ENCODE measurements around the gene ZNF609.
A peak's percentile ranks its signal among the peaks of the same experiment; 100 is the strongest.

Gene ZNF609

DNA sequence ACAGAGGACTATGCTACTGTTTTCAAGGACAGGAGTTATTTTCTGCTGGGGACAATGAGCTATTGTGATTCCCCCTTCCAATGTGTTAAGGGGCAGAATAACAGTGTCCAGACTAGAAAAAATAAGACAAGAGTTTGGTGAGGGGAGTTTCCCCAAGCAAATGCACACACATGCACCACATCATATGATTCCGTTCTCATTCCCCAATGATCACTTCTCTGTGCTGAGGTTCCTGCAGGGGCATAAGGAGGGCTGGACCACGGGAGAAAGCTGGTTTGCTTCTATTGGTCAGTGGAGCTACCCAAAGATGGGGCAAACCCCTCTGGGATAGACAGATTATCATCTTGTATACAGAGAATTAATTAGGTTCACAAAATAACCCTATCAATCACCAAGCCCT, 234.4 kb downstream of the ZNF609 start:
- H3K4me3 ChIP-seq (replicated peaks in 1 of 2; ENCODE audit: low read depth in 2 of 2, low read length in 2 of 2) = no peak overlapping the region
- TF ChIP-seq, protein P1, sequence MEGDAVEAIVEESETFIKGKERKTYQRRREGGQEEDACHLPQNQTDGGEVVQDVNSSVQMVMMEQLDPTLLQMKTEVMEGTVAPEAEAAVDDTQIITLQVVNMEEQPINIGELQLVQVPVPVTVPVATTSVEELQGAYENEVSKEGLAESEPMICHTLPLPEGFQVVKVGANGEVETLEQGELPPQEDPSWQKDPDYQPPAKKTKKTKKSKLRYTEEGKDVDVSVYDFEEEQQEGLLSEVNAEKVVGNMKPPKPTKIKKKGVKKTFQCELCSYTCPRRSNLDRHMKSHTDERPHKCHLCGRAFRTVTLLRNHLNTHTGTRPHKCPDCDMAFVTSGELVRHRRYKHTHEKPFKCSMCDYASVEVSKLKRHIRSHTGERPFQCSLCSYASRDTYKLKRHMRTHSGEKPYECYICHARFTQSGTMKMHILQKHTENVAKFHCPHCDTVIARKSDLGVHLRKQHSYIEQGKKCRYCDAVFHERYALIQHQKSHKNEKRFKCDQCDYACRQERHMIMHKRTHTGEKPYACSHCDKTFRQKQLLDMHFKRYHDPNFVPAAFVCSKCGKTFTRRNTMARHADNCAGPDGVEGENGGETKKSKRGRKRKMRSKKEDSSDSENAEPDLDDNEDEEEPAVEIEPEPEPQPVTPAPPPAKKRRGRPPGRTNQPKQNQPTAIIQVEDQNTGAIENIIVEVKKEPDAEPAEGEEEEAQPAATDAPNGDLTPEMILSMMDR (IDR thresholded peaks at IDR 0.05; ENCODE audit: low read depth, low read length) = no peak
- DNase-seq (ENCODE audit: low read depth in 2 of 2) = no peak

DNA sequence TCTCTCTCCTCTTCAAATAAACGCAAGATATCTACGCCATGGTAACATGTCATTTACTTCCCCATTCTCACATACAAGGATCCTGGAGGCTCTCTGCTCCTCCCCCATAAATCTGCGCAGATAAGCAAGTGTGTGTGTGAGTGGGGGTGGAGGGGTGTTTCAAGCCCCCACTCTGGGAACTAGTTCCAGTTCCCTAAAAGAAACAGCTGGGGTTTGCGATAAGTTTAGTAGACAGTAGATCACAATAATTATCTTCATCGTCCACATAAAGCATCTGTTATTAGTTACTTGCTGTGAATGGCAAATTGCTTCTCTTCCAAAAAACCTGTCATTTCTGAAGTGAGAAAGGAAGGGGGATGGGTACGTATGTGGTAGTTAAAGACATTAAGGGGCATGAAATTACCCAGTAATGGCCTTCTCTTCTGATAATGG, 235.2 kb downstream of the ZNF609 start:
- no peak overlapping the region for H3K4me3 ChIP-seq (replicated peaks in 1 of 2; ENCODE audit: low read depth in 2 of 2, low read length in 2 of 2)
- TF ChIP-seq, protein P1 (IDR thresholded peaks at IDR 0.05; ENCODE audit: low read depth, low read length) = no peak
- no peak for DNase-seq (ENCODE audit: low read depth in 2 of 2)

DNA sequence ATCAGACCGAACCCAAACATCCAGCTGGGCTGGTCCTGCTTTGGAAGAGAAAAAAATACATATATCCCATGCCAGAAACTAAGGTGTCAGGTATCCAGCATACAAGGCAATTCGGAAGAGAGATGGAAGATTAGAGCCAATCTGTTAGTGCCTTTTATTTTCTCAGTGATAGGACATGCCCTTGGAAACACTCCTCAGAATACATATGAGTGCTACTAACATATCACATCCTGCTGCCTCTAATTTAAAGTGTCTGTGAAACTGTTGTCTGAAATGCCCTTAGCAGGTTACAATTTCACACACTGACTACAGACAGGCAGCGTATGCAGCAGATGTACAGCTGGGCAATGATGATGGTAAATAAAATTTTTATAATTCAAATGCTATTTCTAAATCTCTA, 236.1 kb downstream of the ZNF609 start:
- no peak overlapping the region for H3K4me3 ChIP-seq (replicated peaks in 1 of 2; ENCODE audit: low read depth in 2 of 2, low read length in 2 of 2)
- TF ChIP-seq, protein P1 (IDR thresholded peaks at IDR 0.05; ENCODE audit: low read depth, low read length) = no peak

DNA sequence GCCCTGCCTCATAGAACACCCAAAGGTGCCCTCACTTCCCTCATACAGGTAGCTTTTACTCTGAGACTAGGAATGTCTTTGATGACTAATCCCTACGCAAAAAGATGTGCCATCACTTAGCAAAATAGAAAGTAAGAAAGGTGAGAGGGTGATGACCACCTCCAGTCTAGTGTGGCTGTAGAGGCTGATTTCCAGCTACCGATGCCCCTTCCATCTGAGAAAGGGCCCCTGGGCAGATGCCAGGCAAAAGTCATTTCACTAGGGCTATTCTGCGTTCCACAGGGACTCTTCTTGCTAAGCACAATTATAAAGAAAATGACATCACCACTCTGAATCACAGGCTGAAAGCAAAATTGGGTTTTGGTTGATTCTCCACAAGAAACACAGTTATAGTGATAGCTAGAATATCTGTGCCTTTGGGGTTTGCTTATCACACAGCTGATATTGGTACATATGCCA, 237.6 kb downstream of the ZNF609 start:
- H3K4me3 ChIP-seq (replicated peaks in 1 of 2; ENCODE audit: low read depth in 2 of 2, low read length in 2 of 2) = no peak overlapping the region
- TF ChIP-seq, protein P1 (IDR thresholded peaks at IDR 0.05; ENCODE audit: low read depth, low read length) = no peak
- DNase-seq (ENCODE audit: low read depth in 2 of 2) = peak in 1 of 2 donors; percentile 46

More for the DNA sequence above, 236.1 kb downstream of the ZNF609 start:
- DNase-seq (ENCODE audit: low read depth in 2 of 2) = no peak

DNA sequence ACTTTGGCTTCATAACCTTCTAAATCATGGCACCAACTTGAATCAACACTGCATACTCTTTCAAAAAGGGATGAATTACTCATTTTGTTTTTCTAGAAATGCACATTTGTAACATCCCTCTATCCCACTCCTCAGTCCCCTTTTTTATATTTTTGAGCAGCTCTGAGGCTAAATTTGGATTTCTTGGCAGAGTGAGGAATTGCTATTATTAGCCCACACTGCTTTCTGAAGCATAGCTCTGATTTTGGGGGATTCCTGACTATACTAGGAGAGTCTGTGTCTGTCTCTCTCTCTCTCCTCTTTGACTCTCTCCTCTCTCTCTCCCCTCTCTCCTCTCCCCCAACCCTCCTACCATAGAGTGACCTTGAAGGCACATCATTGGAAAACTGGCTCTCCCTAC, 238.4 kb downstream of the ZNF609 start:
- TF ChIP-seq, protein P1 (IDR thresholded peaks at IDR 0.05; ENCODE audit: low read depth, low read length) = no peak
- DNase-seq (ENCODE audit: low read depth in 2 of 2) = no peak
- no peak overlapping the region for H3K4me3 ChIP-seq (replicated peaks in 1 of 2; ENCODE audit: low read depth in 2 of 2, low read length in 2 of 2)

DNA sequence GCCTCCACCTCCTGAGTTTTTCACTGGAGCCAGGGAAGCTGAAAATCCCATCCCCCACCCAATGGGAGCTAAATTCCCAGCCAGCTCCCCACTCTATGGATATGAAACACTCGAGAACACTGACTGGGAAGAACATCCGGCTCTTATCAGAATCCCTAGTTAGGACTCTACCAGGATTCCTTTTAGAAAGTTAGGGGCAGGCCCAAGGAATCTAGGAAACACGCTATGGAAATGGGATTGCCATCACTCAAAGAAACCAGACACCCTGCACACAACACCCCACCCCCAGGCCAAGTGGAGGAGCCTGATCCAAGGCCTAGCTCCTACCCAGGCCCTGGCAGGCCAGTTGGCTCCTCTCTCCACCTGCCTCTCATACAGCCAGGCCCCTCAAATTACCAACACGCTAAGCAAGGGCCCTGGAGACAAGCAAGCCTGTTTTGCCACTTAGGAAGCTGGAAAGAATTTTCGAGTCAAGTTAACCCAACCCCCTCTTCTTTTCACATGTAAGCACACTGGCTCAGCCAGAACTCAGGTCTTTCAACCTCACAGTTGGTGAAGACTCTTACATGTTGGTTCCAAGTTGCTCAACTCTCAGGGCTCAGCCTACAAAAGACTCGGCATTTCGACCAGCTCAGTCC, 239.5 kb downstream of the ZNF609 start:
- DNase-seq (ENCODE audit: low read depth in 2 of 2) = peak; percentile 29 to 74
- TF ChIP-seq, protein P1 (IDR thresholded peaks at IDR 0.05; ENCODE audit: low read depth, low read length) = no peak
- no peak overlapping the region for H3K4me3 ChIP-seq (replicated peaks in 1 of 2; ENCODE audit: low read depth in 2 of 2, low read length in 2 of 2)

DNA sequence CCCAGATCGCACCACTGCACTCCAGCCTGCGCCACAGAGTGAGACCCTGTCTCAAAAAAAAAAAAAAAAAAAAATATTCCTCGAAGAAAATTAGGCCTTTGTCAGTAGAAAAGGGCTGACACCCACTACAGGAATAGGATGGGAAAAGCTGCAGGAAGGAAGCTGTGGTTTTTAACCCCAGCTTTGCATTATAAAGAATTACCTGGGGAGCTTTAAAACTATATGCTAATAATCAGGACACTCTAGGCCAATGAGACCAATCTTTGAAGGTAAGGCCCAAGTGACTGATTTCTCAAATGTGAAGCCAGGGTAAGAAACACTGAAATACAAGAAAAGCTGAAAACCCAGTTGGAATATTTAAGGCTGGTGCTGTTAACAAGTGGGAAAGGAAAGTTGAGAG, 240.7 kb downstream of the ZNF609 start:
- peak overlapping the region in 1 of 2 donors; percentile 70 for H3K4me3 ChIP-seq (replicated peaks in 1 of 2; ENCODE audit: low read depth in 2 of 2, low read length in 2 of 2)
- no peak for DNase-seq (ENCODE audit: low read depth in 2 of 2)
- TF ChIP-seq, protein P1 (IDR thresholded peaks at IDR 0.05; ENCODE audit: low read depth, low read length) = no peak

All from cardiac fibroblast (primary cell).